Skeletal muscle satellite cell (primary cell): ENCODE data around the gene PACRGL.

Source experiments
- H3K27me3 ChIP-seq: 2 replicates; pipeline ENCODE4 v1.7.0; 2013; ENCODE audit warnings: low read length; ENCODE audit not compliant: control insufficient read depth, insufficient read depth
- H3K36me3 ChIP-seq: 2 replicates; pipeline ENCODE4 v1.7.0; 2013; ENCODE audit warnings: mild to moderate bottlenecking, control low read depth, low read length; ENCODE audit not compliant: insufficient read depth
- H3K4me1 ChIP-seq: 2 replicates; pipeline ENCODE4 v1.7.0; 2013; ENCODE audit warnings: low read length; ENCODE audit not compliant: control insufficient read depth, insufficient read depth
- H3K4me2 ChIP-seq: 2 replicates; pipeline ENCODE4 v1.7.0; 2013; ENCODE audit warnings: mild to moderate bottlenecking, low read length
- H3K4me3 ChIP-seq: 2 replicates; pipeline ENCODE4 v1.7.0; 2013; ENCODE audit warnings: low read length
- H3K9ac ChIP-seq: 2 replicates; pipeline ENCODE4 v1.7.0; 2013; ENCODE audit warnings: mild to moderate bottlenecking, low read depth, low read length, moderate library complexity
- H3K9me3 ChIP-seq: replicated peaks from 2 replicates; pipeline ENCODE4 v1.7.0; 2013; ENCODE audit warnings: mild to moderate bottlenecking, control low read depth, low read length

Gene PACRGL

GRCh38 chr4:20681271-20681670, 19.0 kb upstream of the PACRGL start:
- Histone ChIP-seq H3K36me3 (no peaks in the 10 kb centered on the region), H3K9ac (no peak overlapping the region), H3K4me3 (no peak overlapping the region)

GRCh38 chr4:20682853-20683252, 17.4 kb upstream of the PACRGL start:
- no peak overlapping the region for H3K9ac ChIP-seq
- H3K27me3 ChIP-seq, result peaks cover 50% of the 10 kb centered on the region
- no peaks in the 10 kb centered on the region for H3K36me3 ChIP-seq
- no peak overlapping the region for H3K4me2 ChIP-seq
- H3K4me1 ChIP-seq, result peaks cover 7% of the 10 kb centered on the region
- H3K9me3 ChIP-seq, result no peaks in the 10 kb centered on the region
- no peak overlapping the region for H3K4me3 ChIP-seq

More at GRCh38 chr4:20681271-20681670, 19.0 kb upstream of the PACRGL start:
- Histone ChIP-seq H3K4me1 (peaks cover 5% of the 10 kb centered on the region), H3K4me2 (no peak overlapping the region), H3K9me3 (no peaks in the 10 kb centered on the region), H3K27me3 (peaks cover 60% of the 10 kb centered on the region)

- peaks cover 42% of the 10 kb centered on the region for H3K27me3 ChIP-seq
- H3K9ac ChIP-seq, result no peak overlapping the region
- H3K36me3 ChIP-seq, result no peaks in the 10 kb centered on the region
- no peak overlapping the region for H3K4me2 ChIP-seq
- no peak overlapping the region for H3K4me3 ChIP-seq
- H3K9me3 ChIP-seq, result no peaks in the 10 kb centered on the region
- peaks cover 11% of the 10 kb centered on the region for H3K4me1 ChIP-seq
These were observed 16.5 kb upstream of the PACRGL start for GRCh38 chr4:20683766-20684165.

GRCh38 chr4:20684852-20685763, 15.2 kb upstream of the PACRGL start:
- no peaks in the 10 kb centered on the region for H3K9me3 ChIP-seq
- H3K9ac ChIP-seq, result no peak overlapping the region
- H3K36me3 ChIP-seq, result no peaks in the 10 kb centered on the region
- peaks cover 6% of the 10 kb centered on the region for H3K4me1 ChIP-seq
- H3K4me2 ChIP-seq, result no peak overlapping the region
- H3K4me3 ChIP-seq, result no peak overlapping the region
- peaks cover 42% of the 10 kb centered on the region for H3K27me3 ChIP-seq

- H3K9me3 ChIP-seq, result no peaks in the 10 kb centered on the region
- H3K36me3 ChIP-seq, result no peaks in the 10 kb centered on the region
These were observed 12.4 kb upstream of the PACRGL start for GRCh38 chr4:20687864-20688263.

GRCh38 chr4:20696815-20697214, 3.4 kb upstream of the PACRGL start:
- H3K9ac ChIP-seq, result no peak overlapping the region
- no peaks in the 10 kb centered on the region for H3K36me3 ChIP-seq
- H3K4me2 ChIP-seq, result no peak overlapping the region
- H3K4me3 ChIP-seq, result no peak overlapping the region
- H3K4me1 ChIP-seq, result peaks cover 15% of the 10 kb centered on the region
- no peaks in the 10 kb centered on the region for H3K9me3 ChIP-seq
- H3K27me3 ChIP-seq, result peaks cover 10% of the 10 kb centered on the region

More at GRCh38 chr4:20687864-20688263, 12.4 kb upstream of the PACRGL start:
- Histone ChIP-seq H3K4me2 (no peak overlapping the region), H3K4me1 (peaks cover 6% of the 10 kb centered on the region), H3K9ac (no peak overlapping the region), H3K27me3 (peaks cover 31% of the 10 kb centered on the region), H3K4me3 (no peak overlapping the region)

GRCh38 chr4:20698382-20698781, 1.9 kb upstream of the PACRGL start:
- no peaks in the 10 kb centered on the region for H3K9me3 ChIP-seq
- no peak overlapping the region for H3K9ac ChIP-seq
- peaks cover 10% of the 10 kb centered on the region for H3K27me3 ChIP-seq
- H3K36me3 ChIP-seq, result no peaks in the 10 kb centered on the region
- no peak overlapping the region for H3K4me2 ChIP-seq
- H3K4me3 ChIP-seq, result no peak overlapping the region
- peaks cover 15% of the 10 kb centered on the region for H3K4me1 ChIP-seq

- no peak overlapping the region for H3K4me2 ChIP-seq
- no peak overlapping the region for H3K4me3 ChIP-seq
- peaks cover 7% of the 10 kb centered on the region for H3K27me3 ChIP-seq
- H3K36me3 ChIP-seq, result no peaks in the 10 kb centered on the region
- H3K4me1 ChIP-seq, result peaks cover 15% of the 10 kb centered on the region
- H3K9ac ChIP-seq, result no peak overlapping the region
- H3K9me3 ChIP-seq, result no peaks in the 10 kb centered on the region
These were observed 1.4 kb upstream of the PACRGL start for GRCh38 chr4:20698820-20699219.

GRCh38 chr4:20711335-20711734, 11.1 kb downstream of the PACRGL start:
- H3K36me3 ChIP-seq, result peaks cover 33% of the 10 kb centered on the region
- no peaks in the 10 kb centered on the region for H3K9me3 ChIP-seq
- H3K4me2 ChIP-seq, result no peak overlapping the region
- H3K27me3 ChIP-seq, result no peaks in the 10 kb centered on the region
- no peaks in the 10 kb centered on the region for H3K4me1 ChIP-seq
- H3K9ac ChIP-seq, result no peak overlapping the region
- H3K4me3 ChIP-seq, result no peak overlapping the region

- no peaks in the 10 kb centered on the region for H3K27me3 ChIP-seq
- peaks cover 29% of the 10 kb centered on the region for H3K36me3 ChIP-seq
- peaks cover 2% of the 10 kb centered on the region for H3K9me3 ChIP-seq
These were observed 22.8 kb downstream of the PACRGL start for GRCh38 chr4:20723019-20723418.

GRCh38 chr4:20723463-20723862, 23.2 kb downstream of the PACRGL start:
- Histone ChIP-seq H3K9me3 (peaks cover 2% of the 10 kb centered on the region), H3K4me3 (no peak overlapping the region), H3K9ac (no peak overlapping the region), H3K27me3 (no peaks in the 10 kb centered on the region), H3K4me2 (no peak overlapping the region), H3K36me3 (peaks cover 33% of the 10 kb centered on the region), H3K4me1 (no peaks in the 10 kb centered on the region)

More at GRCh38 chr4:20723019-20723418, 22.8 kb downstream of the PACRGL start:
- Histone ChIP-seq H3K4me2 (no peak overlapping the region), H3K9ac (no peak overlapping the region), H3K4me1 (no peaks in the 10 kb centered on the region), H3K4me3 (no peak overlapping the region)

- Histone ChIP-seq H3K9me3 (peaks cover 2% of the 10 kb centered on the region), H3K4me3 (no peak overlapping the region), H3K4me2 (no peak overlapping the region), H3K4me1 (no peaks in the 10 kb centered on the region), H3K9ac (no peak overlapping the region), H3K36me3 (peaks cover 34% of the 10 kb centered on the region), H3K27me3 (no peaks in the 10 kb centered on the region)
These were observed 24.7 kb downstream of the PACRGL start for GRCh38 chr4:20724915-20725314.
